ENCODE measurements around the gene DAD1. TPM values are rescaled to one million over a fixed set of nuclear protein-coding genes. Genes with fewer than 3 reads are reported as not detected.
A peak's percentile ranks its signal among the peaks of the same experiment; 100 is the strongest.

The DAD1 gene
- total RNA-seq, 2 experiments from 2014 or later = 117 to 154 TPM

GRCh38 chr14:22540293-22540692 lies 48.7 kb downstream of the DAD1 start:
- H3K79me2 ChIP-seq (ENCODE audit: insufficient read depth, low read depth, low read length) = peaks cover 2% of the 10 kb centered on the region; the same call in 1 of the 2 replicates
- H3K36me3 ChIP-seq (ENCODE audit: insufficient read depth, low read length) = peaks cover 40% of the 10 kb centered on the region
- intact Hi-C loops (cut with micrococcal nuclease; ENCODE audit: unreplicated experiment) = no loop called here
- no peak for DNase-seq (ENCODE audit: low spot score)
- H3K27ac ChIP-seq (ENCODE audit: low read depth, low read length, poor library complexity, severe bottlenecking) = no peak overlapping the region
- no peak overlapping the region for H3K4me2 ChIP-seq (ENCODE audit: low read length)
- H4K20me1 ChIP-seq (ENCODE audit: insufficient read depth, low read length) = no peaks in the 10 kb centered on the region
- no TSS peak for BruUV-seq (replicated peaks)
- H3K9me2 ChIP-seq (ENCODE audit: insufficient read depth, low read length) = no peaks in the 10 kb centered on the region
- ChIA-PET POLR2A (interaction anchor here (1.6 to 2.9 kb wide), 2 partner anchors 9 to 51 kb away, joined by 3 to 13 read pairs; no protein-coding TSS in a partner anchor), CTCF (ENCODE audit: unreplicated experiment) (no interaction called here)
- no peaks in the 10 kb centered on the region for H3K9me3 ChIP-seq (ENCODE audit: low read length)
- no peak overlapping the region for H2AFZ ChIP-seq (ENCODE audit: low read length)
- no peak overlapping the region for H3K4me3 ChIP-seq (ENCODE audit: low read depth, low read length, poor library complexity, severe bottlenecking)
- H3K4me1 ChIP-seq (ENCODE audit: insufficient read depth, low read length, poor library complexity, severe bottlenecking) = peaks cover 59% of the 10 kb centered on the region
- no peak for TF ChIP-seq CTCF (conservative IDR thresholded peaks at IDR 0.05; ENCODE audit: low read length)
- TF ChIP-seq EZH2phosphoT487 (IDR thresholded peaks at IDR 0.05; ENCODE audit: borderline replicate concordance, low read depth, low read length) = no peak

- H3K4me2 ChIP-seq (ENCODE audit: low read length) = no peak overlapping the region
- ChIA-PET CTCF (ENCODE audit: unreplicated experiment) (no interaction called here), POLR2A (interaction anchor here (0.6 to 2.9 kb wide), 3 partner anchors 9 to 225 kb away, joined by 3 to 13 read pairs (median 5); no protein-coding TSS in a partner anchor)
- H3K9me2 ChIP-seq (ENCODE audit: insufficient read depth, low read length) = no peaks in the 10 kb centered on the region
- peaks cover 7% of the 10 kb centered on the region; the same call in 1 of the 2 replicates for H3K79me2 ChIP-seq (ENCODE audit: insufficient read depth, low read depth, low read length)
- no peaks in the 10 kb centered on the region for H3K9me3 ChIP-seq (ENCODE audit: low read length)
- no peak overlapping the region for H3K27ac ChIP-seq (ENCODE audit: low read depth, low read length, poor library complexity, severe bottlenecking)
- no peak overlapping the region for H3K4me3 ChIP-seq (ENCODE audit: low read depth, low read length, poor library complexity, severe bottlenecking)
- no peak overlapping the region for H2AFZ ChIP-seq (ENCODE audit: low read length)
- TF ChIP-seq EZH2phosphoT487 (IDR thresholded peaks at IDR 0.05; ENCODE audit: borderline replicate concordance, low read depth, low read length) (no peak), CTCF (conservative IDR thresholded peaks at IDR 0.05; ENCODE audit: low read length) (0 out of 2 replicates have a peak, but pooled peaks have one; percentile 22)
- H3K4me1 ChIP-seq (ENCODE audit: insufficient read depth, low read length, poor library complexity, severe bottlenecking) = peaks cover 59% of the 10 kb centered on the region
- DNase-seq (ENCODE audit: low spot score) = no peak
- H4K20me1 ChIP-seq (ENCODE audit: insufficient read depth, low read length) = no peaks in the 10 kb centered on the region
- no TSS peak for BruUV-seq (replicated peaks)
- peaks cover 40% of the 10 kb centered on the region for H3K36me3 ChIP-seq (ENCODE audit: insufficient read depth, low read length)
- intact Hi-C loops (cut with micrococcal nuclease; ENCODE audit: unreplicated experiment) = no loop called here
Observed at GRCh38 chr14:22539831-22540230, 49.2 kb downstream of the DAD1 start.

GRCh38 chr14:22538671-22539228 lies 50.3 kb downstream of the DAD1 start:
- Histone ChIP-seq H3K36me3 (ENCODE audit: insufficient read depth, low read length) (peaks cover 44% of the 10 kb centered on the region), H3K9me2 (ENCODE audit: insufficient read depth, low read length) (no peaks in the 10 kb centered on the region), H3K4me2 (ENCODE audit: low read length) (no peak overlapping the region), H3K9me3 (ENCODE audit: low read length) (no peaks in the 10 kb centered on the region), H2AFZ (ENCODE audit: low read length) (no peak overlapping the region), H3K4me3 (ENCODE audit: low read depth, low read length, poor library complexity, severe bottlenecking) (no peak overlapping the region), H4K20me1 (ENCODE audit: insufficient read depth, low read length) (no peaks in the 10 kb centered on the region), H3K4me1 (ENCODE audit: insufficient read depth, low read length, poor library complexity, severe bottlenecking) (peaks cover 62% of the 10 kb centered on the region), H3K27ac (ENCODE audit: low read depth, low read length, poor library complexity, severe bottlenecking) (no peak overlapping the region), H3K79me2 (ENCODE audit: insufficient read depth, low read depth, low read length) (peaks cover 16% of the 10 kb centered on the region; the same call in 1 of the 2 replicates)
- BruUV-seq (replicated peaks) = no TSS peak
- no peak for DNase-seq (ENCODE audit: low spot score)
- no peak for TF ChIP-seq EZH2phosphoT487 (IDR thresholded peaks at IDR 0.05; ENCODE audit: borderline replicate concordance, low read depth, low read length)
- TF ChIP-seq CTCF (conservative IDR thresholded peaks at IDR 0.05; ENCODE audit: low read length) = no peak
- intact Hi-C loops (cut with micrococcal nuclease; ENCODE audit: unreplicated experiment) = no loop called here
- POLR2A ChIA-PET = interaction anchor here (0.6 to 2.9 kb wide), 5 partner anchors 8 to 332 kb away, joined by 3 to 13 read pairs (median 4); no protein-coding TSS in a partner anchor
- CTCF ChIA-PET (ENCODE audit: unreplicated experiment) = interaction anchor here (0.8 kb wide), 1 partner anchor 59 kb away, joined by 4 read pairs; no protein-coding TSS in a partner anchor

Data from OCI-LY7 (cell line).